Central memory CD8-positive, alpha-beta T cell (primary cell): ENCODE results near the gene JADE2.

Source experiments
- ATAC-seq: fragments of 150-1000 bp; cut with Tn5 transposase; replicated peaks from 2 replicates; pipeline ENCODE4 v1.10.0; 2022; ENCODE audit warnings: mild to moderate bottlenecking, moderate FRiP score, moderate number of reproducible peaks; ENCODE audit not compliant: poor library complexity, severe bottlenecking; ENCODE audit errors: extremely low read depth
- DNase-seq, 2 donors: peaks; one replicate each; pipeline ENCODE4 v3.0.0; 2021; ENCODE audit warnings: low spot score in 2 of 2
- H3K27ac Mint-ChIP-seq: one replicate; pipeline ENCODE4 v1.8.0; 2022; ENCODE audit warnings: low read depth, mild to moderate bottlenecking, moderate library complexity, mixed read lengths
- H3K27me3 Mint-ChIP-seq: one replicate; pipeline ENCODE4 v1.8.0; 2022; ENCODE audit warnings: mixed read lengths
- H3K36me3 Mint-ChIP-seq: one replicate; pipeline ENCODE4 v1.8.0; 2022; ENCODE audit warnings: mild to moderate bottlenecking, moderate library complexity, mixed read lengths; ENCODE audit not compliant: insufficient read depth
- H3K4me1 Mint-ChIP-seq: one replicate; pipeline ENCODE4 v1.8.0; 2022; ENCODE audit warnings: mixed read lengths
- H3K4me3 Mint-ChIP-seq: one replicate; pipeline ENCODE4 v1.8.0; 2022; ENCODE audit warnings: mild to moderate bottlenecking, moderate library complexity, mixed read lengths
- H3K9me3 Mint-ChIP-seq: one replicate; pipeline ENCODE4 v1.8.0; 2022; ENCODE audit warnings: mixed read lengths

JADE2 gene

GRCh38 chr5:134564396-134564795 is 38.9 kb downstream of the JADE2 start:
- no peaks in the 10 kb centered on the region for H3K27me3 Mint-ChIP-seq
- DNase-seq = no peak
- no peak for ATAC-seq
- no peak overlapping the region for H3K27ac Mint-ChIP-seq
- peaks cover 58% of the 10 kb centered on the region for H3K36me3 Mint-ChIP-seq
- no peak overlapping the region for H3K4me3 Mint-ChIP-seq
- H3K4me1 Mint-ChIP-seq = peaks cover 24% of the 10 kb centered on the region
- no peaks in the 10 kb centered on the region for H3K9me3 Mint-ChIP-seq

GRCh38 chr5:134565791-134566740 is 40.6 kb downstream of the JADE2 start:
- peaks cover 57% of the 10 kb centered on the region for H3K36me3 Mint-ChIP-seq
- DNase-seq (no peak), ATAC-seq (no peak)
- H3K27ac Mint-ChIP-seq = peak overlapping the region; percentile 73
- no peak overlapping the region for H3K4me3 Mint-ChIP-seq
- no peaks in the 10 kb centered on the region for H3K9me3 Mint-ChIP-seq
- peaks cover 40% of the 10 kb centered on the region for H3K4me1 Mint-ChIP-seq
- no peaks in the 10 kb centered on the region for H3K27me3 Mint-ChIP-seq

DNA sequence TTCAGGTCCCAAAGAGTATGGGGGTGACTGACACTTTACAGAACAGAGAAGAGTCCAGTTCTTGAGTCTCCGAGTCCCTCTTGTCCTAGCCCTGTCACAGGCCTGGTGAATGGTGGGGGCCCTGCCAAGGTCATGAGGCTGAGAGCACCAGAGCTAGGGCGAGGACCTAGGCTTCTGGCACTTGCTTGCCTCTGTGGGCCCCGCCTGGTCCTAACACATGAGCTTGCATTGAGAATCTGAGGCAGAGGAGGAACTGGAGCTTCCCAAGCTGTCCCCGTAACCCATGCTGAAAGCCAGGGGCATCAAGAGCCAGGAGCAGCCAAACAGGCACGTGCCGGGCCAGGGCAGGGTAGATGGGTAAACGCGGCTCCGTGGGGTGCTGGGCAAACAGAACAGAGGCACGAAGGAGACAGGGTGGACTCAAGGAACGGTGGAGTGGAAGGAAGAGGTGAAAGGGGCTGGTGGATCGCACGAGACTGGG is 41.3 kb downstream of the JADE2 start:
- H3K4me3 Mint-ChIP-seq = no peak overlapping the region
- ATAC-seq = no peak
- H3K4me1 Mint-ChIP-seq = peaks cover 43% of the 10 kb centered on the region
- no peaks in the 10 kb centered on the region for H3K27me3 Mint-ChIP-seq
- H3K27ac Mint-ChIP-seq = peak overlapping the region; percentile 73
- H3K9me3 Mint-ChIP-seq = no peaks in the 10 kb centered on the region
- peaks cover 54% of the 10 kb centered on the region for H3K36me3 Mint-ChIP-seq
- no peak for DNase-seq

DNA sequence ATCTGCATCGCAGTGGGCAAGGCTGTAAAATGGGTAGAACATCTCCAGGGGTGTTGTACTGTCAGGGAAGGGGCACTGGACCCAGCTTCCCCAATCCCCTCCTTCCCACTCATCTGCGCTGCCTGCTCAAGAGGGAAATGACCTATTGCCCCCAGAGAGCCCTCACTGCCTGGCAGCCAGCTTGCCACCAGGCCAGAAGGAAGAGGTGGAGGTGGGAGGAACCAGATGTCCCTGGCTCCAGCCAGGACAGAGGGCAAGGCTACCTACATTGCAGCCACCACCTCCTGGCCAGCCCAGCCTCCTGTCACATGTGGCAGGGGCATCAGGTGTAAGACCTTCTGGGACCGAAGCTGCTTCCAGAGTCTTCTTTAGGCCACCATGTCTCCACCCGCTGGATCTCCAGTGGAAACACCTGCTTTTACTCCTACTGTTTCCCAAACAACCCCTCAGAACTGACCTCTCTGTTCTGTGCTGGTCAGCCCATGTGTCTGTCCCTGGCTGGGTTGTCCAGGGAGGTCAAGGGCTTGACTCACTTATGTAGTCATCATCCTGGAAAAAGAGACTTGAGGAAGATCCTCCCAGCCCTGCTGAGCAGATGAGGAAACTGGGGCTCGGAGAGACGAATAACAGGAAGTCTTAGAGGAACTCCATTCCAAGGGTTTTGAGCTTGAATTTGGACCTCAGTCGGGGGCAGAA is 42.3 kb downstream of the JADE2 start:
- no peak overlapping the region for H3K4me3 Mint-ChIP-seq
- H3K27me3 Mint-ChIP-seq = no peaks in the 10 kb centered on the region
- H3K4me1 Mint-ChIP-seq = peaks cover 50% of the 10 kb centered on the region
- H3K9me3 Mint-ChIP-seq = no peaks in the 10 kb centered on the region
- DNase-seq = no peak
- no peak for ATAC-seq
- peak overlapping the region; percentile 48 for H3K27ac Mint-ChIP-seq
- peaks cover 46% of the 10 kb centered on the region for H3K36me3 Mint-ChIP-seq

DNA sequence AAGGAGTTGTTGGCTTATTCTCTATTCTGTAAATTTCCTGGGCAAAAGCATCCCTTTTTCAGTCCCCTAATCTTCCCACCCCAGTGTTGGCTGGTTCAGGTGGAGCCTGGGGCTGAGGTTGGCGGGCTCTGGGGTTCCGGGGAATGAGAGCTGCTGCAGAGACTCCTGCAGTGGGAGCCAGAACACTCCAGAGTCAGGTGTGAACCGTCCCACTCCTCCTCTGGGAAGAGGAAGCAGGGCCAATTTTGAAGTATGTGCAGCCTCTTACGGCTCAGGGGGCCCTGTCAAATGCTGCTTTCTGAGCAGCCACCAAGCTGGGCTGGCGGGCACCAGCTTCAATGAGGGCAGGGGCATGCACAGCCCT is 42.8 kb downstream of the JADE2 start:
- peaks cover 41% of the 10 kb centered on the region for H3K36me3 Mint-ChIP-seq
- H3K9me3 Mint-ChIP-seq = no peaks in the 10 kb centered on the region
- no peaks in the 10 kb centered on the region for H3K27me3 Mint-ChIP-seq
- DNase-seq = no peak
- peak overlapping the region; percentile 48 for H3K27ac Mint-ChIP-seq
- no peak for ATAC-seq
- H3K4me3 Mint-ChIP-seq = no peak overlapping the region
- H3K4me1 Mint-ChIP-seq = peaks cover 55% of the 10 kb centered on the region

- Mint-ChIP-seq H3K27me3 (no peaks in the 10 kb centered on the region), H3K4me3 (no peak overlapping the region), H3K9me3 (no peaks in the 10 kb centered on the region), H3K36me3 (peaks cover 36% of the 10 kb centered on the region), H3K27ac (peak overlapping the region; percentile 48), H3K4me1 (peaks cover 55% of the 10 kb centered on the region)
- DNase-seq = no peak
- ATAC-seq = no peak
Observed at GRCh38 chr5:134568761-134569695, 43.6 kb downstream of the JADE2 start.

GRCh38 chr5:134569758-134570364 is 44.4 kb downstream of the JADE2 start:
- Mint-ChIP-seq H3K9me3 (no peaks in the 10 kb centered on the region), H3K36me3 (peaks cover 38% of the 10 kb centered on the region), H3K27me3 (no peaks in the 10 kb centered on the region), H3K4me3 (no peak overlapping the region), H3K4me1 (peaks cover 60% of the 10 kb centered on the region), H3K27ac (peak overlapping the region; percentile 79)
- DNase-seq (no peak), ATAC-seq (no peak)

GRCh38 chr5:134570365-134570758 is 44.9 kb downstream of the JADE2 start:
- Mint-ChIP-seq H3K27me3 (no peaks in the 10 kb centered on the region), H3K36me3 (peaks cover 41% of the 10 kb centered on the region), H3K4me1 (peaks cover 65% of the 10 kb centered on the region), H3K4me3 (no peak overlapping the region), H3K9me3 (no peaks in the 10 kb centered on the region), H3K27ac (peak overlapping the region; percentile 79)
- ATAC-seq (no peak), DNase-seq (no peak)

DNA sequence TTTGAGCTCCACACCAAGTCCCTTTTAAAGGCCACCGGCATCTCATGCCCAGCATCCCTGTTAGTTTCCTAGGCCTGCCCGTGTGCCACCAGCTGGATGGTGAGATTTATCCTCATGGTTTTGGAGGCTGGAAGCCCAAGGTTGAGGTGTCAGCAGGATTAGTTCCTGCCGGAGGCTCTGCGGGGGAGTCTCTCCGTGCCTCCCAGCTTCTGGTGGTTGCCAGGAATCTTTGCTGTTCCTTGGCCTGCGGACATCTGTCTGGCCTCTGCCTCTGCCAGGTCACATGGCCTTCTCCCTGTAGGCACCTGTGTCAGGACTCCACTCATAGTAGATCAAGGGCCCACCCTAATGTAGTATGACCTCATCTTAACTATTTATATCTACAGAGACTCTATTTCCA is 45.4 kb downstream of the JADE2 start:
- H3K4me3 Mint-ChIP-seq = no peak overlapping the region
- no peaks in the 10 kb centered on the region for H3K27me3 Mint-ChIP-seq
- peaks cover 65% of the 10 kb centered on the region for H3K4me1 Mint-ChIP-seq
- peak overlapping the region; percentile 79 for H3K27ac Mint-ChIP-seq
- DNase-seq (no peak), ATAC-seq (no peak)
- no peaks in the 10 kb centered on the region for H3K9me3 Mint-ChIP-seq
- H3K36me3 Mint-ChIP-seq = peaks cover 41% of the 10 kb centered on the region

DNA sequence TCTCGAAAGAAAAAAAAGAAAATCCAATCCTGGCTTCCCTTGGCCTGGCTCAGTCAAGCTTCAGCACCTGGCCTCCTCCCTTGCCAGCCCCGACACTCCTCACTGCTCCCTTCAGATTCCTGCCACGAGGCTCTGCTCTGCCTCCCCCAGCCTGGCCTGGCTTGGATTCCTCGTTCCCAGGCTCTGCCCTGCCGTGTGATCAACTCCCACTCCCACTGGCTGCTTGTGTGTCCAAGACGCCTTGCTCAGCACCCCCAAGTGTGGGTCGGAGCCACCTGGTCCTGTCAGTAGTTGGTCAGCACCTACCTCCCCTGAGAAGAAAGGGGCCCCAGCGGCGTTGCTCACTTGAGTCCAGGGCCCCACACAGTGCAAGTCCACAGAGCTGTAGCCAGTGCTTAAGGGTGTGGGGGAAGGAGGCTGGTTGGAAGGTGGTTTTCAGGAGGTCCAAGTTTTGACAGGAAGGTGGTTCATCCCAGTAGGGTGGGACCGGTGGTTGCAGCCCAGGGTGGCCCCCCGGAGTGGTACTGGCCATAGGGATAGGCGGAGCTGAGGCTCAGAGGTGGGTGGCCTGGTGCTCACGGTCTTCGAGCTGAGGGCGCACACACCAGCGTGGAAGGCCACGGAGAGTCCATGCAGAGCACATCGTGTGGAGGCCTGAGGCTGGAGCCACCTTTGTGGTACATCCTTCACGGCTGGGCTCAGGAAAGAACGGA is 46.4 kb downstream of the JADE2 start:
- no peak overlapping the region for H3K27ac Mint-ChIP-seq
- no peaks in the 10 kb centered on the region for H3K27me3 Mint-ChIP-seq
- H3K9me3 Mint-ChIP-seq = no peaks in the 10 kb centered on the region
- no peak for DNase-seq
- peaks cover 40% of the 10 kb centered on the region for H3K36me3 Mint-ChIP-seq
- ATAC-seq = no peak
- H3K4me3 Mint-ChIP-seq = no peak overlapping the region
- H3K4me1 Mint-ChIP-seq = peaks cover 68% of the 10 kb centered on the region

DNA sequence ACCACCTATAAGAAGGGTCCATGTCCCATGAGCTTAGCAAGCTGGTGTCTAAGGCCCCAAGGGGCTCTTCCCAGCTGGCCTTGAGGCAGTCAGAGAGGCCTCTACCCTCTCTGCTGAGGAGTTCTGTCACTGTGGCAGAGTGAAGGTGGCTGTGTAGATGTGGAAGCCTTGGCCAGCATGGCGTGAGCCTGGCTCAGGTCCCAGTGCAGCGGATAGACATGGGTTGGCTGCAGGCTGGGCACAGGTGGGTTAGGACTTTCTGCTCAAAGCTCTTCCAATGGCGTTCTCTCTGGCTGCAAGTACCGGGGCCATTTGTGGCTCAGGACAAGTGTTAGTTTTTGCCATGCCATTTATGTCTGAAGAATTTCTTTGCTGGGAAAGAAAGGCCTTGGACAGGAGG is 47.3 kb downstream of the JADE2 start:
- Mint-ChIP-seq H3K27ac (peak overlapping the region; percentile 61), H3K4me3 (no peak overlapping the region), H3K4me1 (peaks cover 71% of the 10 kb centered on the region), H3K9me3 (no peaks in the 10 kb centered on the region), H3K36me3 (peaks cover 36% of the 10 kb centered on the region), H3K27me3 (no peaks in the 10 kb centered on the region)
- no peak for ATAC-seq
- no peak for DNase-seq
